Liver (tissue), 2 donors: ENCODE measurements around the gene PHF21B.

Experiments used
- HNF4A ChIP-seq, 2 donors: conservative IDR thresholded peaks; 2 replicates each; pipeline ENCODE4 v1.6.1; 2016; ENCODE audit warnings: antibody characterized with exemption in 2 of 2, mild to moderate bottlenecking in 2 of 2
- RAD21 ChIP-seq, 2 donors: IDR thresholded peaks; 2 replicates each; pipeline ENCODE4 v1.6.1; 2016; ENCODE audit warnings: antibody characterized with exemption in 2 of 2, mild to moderate bottlenecking in 2 of 2
- RXRA ChIP-seq, 2 donors: IDR thresholded peaks; 2 replicates each; pipeline ENCODE4 v1.6.1; 2017 to 2018; ENCODE audit warnings: antibody characterized with exemption in 2 of 2, mild to moderate bottlenecking in 1 of 2
- SP1 ChIP-seq: IDR thresholded peaks from 2 replicates; pipeline ENCODE4 v1.6.1; 2018; ENCODE audit warnings: antibody characterized with exemption, mild to moderate bottlenecking
- YY1 ChIP-seq: IDR thresholded peaks from 2 replicates; pipeline ENCODE4 v1.6.1; 2016; ENCODE audit warnings: antibody characterized with exemption, mild to moderate bottlenecking
- donor health status: healthy.

GRCh38 chr22:44924098-44924497 lies 85.7 kb downstream of the PHF21B start:
- TF ChIP-seq YY1 (no peak), SP1 (no peak), RXRA (IDR thresholded peaks at IDR 0.05) (no peak), HNF4A (conservative IDR thresholded peaks at IDR 0.05) (no peak), RAD21 (IDR thresholded peaks at IDR 0.05) (no peak)
